Sigmoid colon (tissue), 7 donors: ENCODE measurements around the gene RPS18. TPM values are rescaled to one million over a fixed set of nuclear protein-coding genes. Genes with fewer than 3 reads are reported as not detected.
"Not testable (repeated sequence)": the region's sequence is repeated elsewhere in the genome, so short reads cannot be mapped to it uniquely, and the experiment has no call there.

Experiments used
- DNase-seq: peaks from one replicate; pipeline ENCODE4 v3.0.0-alpha.2; 2019
- H3K27ac ChIP-seq, 4 donors: fragments of 200-600 bp; sonication (generic); one replicate each; pipeline ENCODE4 v1.5.1; 2016 to 2019; ENCODE audit warnings: mild to moderate bottlenecking in 1 of 4
- H3K27me3 ChIP-seq, 3 donors: fragments of 200-600 bp; sonication (generic); one replicate each; pipeline ENCODE4 v1.5.1; 2019; ENCODE audit warnings: mild to moderate bottlenecking in 1 of 3
- H3K36me3 ChIP-seq, 4 donors: fragments of 200-600 bp; sonication (generic); one replicate each; pipeline ENCODE4 v1.5.1; 2016 to 2019
- H3K4me1 ChIP-seq, 4 donors: fragments of 200-600 bp; sonication (generic); one replicate each; pipeline ENCODE4 v1.5.1; 2017 to 2019
- H3K4me3 ChIP-seq, 4 donors: fragments of 200-600 bp; sonication (generic); one replicate each; pipeline ENCODE4 v1.5.1; 2017 to 2019; ENCODE audit warnings: mild to moderate bottlenecking in 2 of 4, moderate library complexity in 1 of 4
- H3K9me3 ChIP-seq, 4 donors: fragments of 200-600 bp in 3 of 4; sonication (generic) in 3 of 4; one replicate each; pipeline versions ENCODE4 v1.5.1 to v1.6.1; 2013 to 2019
- EP300 ChIP-seq, 4 donors: sonication (generic); formaldehyde crosslinking; IDR thresholded peaks; one replicate each; pipeline ENCODE4 v1.6.1; 2017; ENCODE audit warnings: antibody characterized with exemption in 4 of 4
- POLR2A ChIP-seq, 2 donors: fragments of 450-650 bp; IDR thresholded peaks; one replicate each; pipeline ENCODE4 v1.6.1; 2016; ENCODE audit warnings: antibody characterized with exemption in 2 of 2, mild to moderate bottlenecking in 2 of 2, moderate library complexity in 2 of 2
- POLR2AphosphoS5 ChIP-seq, 4 donors: sonication (generic); formaldehyde crosslinking; IDR thresholded peaks; one replicate each; pipeline ENCODE4 v1.6.1; 2017; ENCODE audit warnings: antibody characterized with exemption in 4 of 4
- WGBS, 2 donors: extraction: QIAGEN DNeasy Blood & Tissue Kit; methylation state at CpG; one replicate each; pipeline ENCODE4 v1.1.7; 2013; 5-methylcytosine and 5-hydroxymethylcytosine counted together
- intact Hi-C: fragments of 100-400 bp; cut with DNase I; formaldehyde crosslinking; loops from one replicate; pipeline ENCODE4 v1.15.1; 2023
- polyA plus RNA-seq, 3 donors: library from polyadenylated mRNA; stranded (reverse); fragments of 200-250 nt; gene quantifications; one replicate each; pipeline ENCODE4 v1.2.3, GENCODE V29; 2013
- total RNA-seq, 4 donors: library from RNA; depleted of rRNA; stranded (reverse); fragments of >200 nt; gene quantifications; one replicate each; pipeline ENCODE4 v1.1.0, GENCODE V29; 2016
- TF ChIP-seq, protein P1 (sequence below), 4 experiments: fragments of 450-650 bp in 3 of 4; fragments of 200-600 bp in 1 of 4; IDR thresholded peaks; one replicate each; pipeline ENCODE4 v1.5.1; 2016 to 2019; ENCODE audit warnings: antibody characterized with exemption in 4 of 4, mild to moderate bottlenecking in 3 of 4, moderate library complexity in 2 of 4
- donor health status: healthy with polysubstance abuse.
- donor health status: Bipolar disorder and iron deficiency.
- donor health status: healthy.

RPS18 gene
- total and polyA plus RNA-seq, 7 donors, result 2,427 to 7,566 (median 4,052) TPM

DNA sequence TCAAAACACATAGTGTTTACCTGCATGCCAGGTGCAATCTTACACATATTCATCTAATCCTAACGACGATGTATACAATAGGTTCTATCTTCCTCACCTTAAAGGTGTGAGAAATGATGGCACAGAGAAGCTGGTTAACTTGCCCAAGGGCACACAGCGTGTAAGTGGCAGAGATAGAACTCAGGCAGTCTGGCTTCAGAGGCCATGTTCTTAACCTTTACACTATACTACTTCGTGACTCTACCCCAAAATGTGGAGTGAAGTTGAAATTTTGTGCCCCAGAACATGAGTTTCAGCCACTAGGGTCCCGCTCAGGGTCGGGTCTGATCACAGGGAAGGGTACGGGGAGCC is 783 bp upstream of the RPS18 start:
- TF ChIP-seq, protein P1, sequence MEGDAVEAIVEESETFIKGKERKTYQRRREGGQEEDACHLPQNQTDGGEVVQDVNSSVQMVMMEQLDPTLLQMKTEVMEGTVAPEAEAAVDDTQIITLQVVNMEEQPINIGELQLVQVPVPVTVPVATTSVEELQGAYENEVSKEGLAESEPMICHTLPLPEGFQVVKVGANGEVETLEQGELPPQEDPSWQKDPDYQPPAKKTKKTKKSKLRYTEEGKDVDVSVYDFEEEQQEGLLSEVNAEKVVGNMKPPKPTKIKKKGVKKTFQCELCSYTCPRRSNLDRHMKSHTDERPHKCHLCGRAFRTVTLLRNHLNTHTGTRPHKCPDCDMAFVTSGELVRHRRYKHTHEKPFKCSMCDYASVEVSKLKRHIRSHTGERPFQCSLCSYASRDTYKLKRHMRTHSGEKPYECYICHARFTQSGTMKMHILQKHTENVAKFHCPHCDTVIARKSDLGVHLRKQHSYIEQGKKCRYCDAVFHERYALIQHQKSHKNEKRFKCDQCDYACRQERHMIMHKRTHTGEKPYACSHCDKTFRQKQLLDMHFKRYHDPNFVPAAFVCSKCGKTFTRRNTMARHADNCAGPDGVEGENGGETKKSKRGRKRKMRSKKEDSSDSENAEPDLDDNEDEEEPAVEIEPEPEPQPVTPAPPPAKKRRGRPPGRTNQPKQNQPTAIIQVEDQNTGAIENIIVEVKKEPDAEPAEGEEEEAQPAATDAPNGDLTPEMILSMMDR (IDR thresholded peaks at IDR 0.05), result no peak
- TF ChIP-seq EP300 (IDR thresholded peaks at IDR 0.05) (no peak), POLR2A (IDR thresholded peaks at IDR 0.05) (no peak), POLR2AphosphoS5 (IDR thresholded peaks at IDR 0.05) (no peak)
- Histone ChIP-seq H3K27ac (peak overlapping the region; percentile 89 to 96 (median 90)), H3K4me3 (peak overlapping the region; percentile 56 to 88 (median 72)), H3K4me1 (peaks cover 0 to 55% (median 51%) of the 10 kb centered on the region in 4 donors), H3K27me3 (no peaks in the 10 kb centered on the region), H3K9me3 (no peaks in the 10 kb centered on the region), H3K36me3 (peaks cover 18 to 68% (median 44%) of the 10 kb centered on the region in 4 donors)
- peak; percentile 58 for DNase-seq
- 1% methylated on average over 7 of the region's 7 CpGs for WGBS, 2 donors
- intact Hi-C loops, result loop anchor here (5.0 to 10.0 kb wide), 3 partner anchors 69 to 1606 kb away; partner anchors contain the start of genes C6orf47, CSNK2B, GPANK1 and HSD17B8

DNA sequence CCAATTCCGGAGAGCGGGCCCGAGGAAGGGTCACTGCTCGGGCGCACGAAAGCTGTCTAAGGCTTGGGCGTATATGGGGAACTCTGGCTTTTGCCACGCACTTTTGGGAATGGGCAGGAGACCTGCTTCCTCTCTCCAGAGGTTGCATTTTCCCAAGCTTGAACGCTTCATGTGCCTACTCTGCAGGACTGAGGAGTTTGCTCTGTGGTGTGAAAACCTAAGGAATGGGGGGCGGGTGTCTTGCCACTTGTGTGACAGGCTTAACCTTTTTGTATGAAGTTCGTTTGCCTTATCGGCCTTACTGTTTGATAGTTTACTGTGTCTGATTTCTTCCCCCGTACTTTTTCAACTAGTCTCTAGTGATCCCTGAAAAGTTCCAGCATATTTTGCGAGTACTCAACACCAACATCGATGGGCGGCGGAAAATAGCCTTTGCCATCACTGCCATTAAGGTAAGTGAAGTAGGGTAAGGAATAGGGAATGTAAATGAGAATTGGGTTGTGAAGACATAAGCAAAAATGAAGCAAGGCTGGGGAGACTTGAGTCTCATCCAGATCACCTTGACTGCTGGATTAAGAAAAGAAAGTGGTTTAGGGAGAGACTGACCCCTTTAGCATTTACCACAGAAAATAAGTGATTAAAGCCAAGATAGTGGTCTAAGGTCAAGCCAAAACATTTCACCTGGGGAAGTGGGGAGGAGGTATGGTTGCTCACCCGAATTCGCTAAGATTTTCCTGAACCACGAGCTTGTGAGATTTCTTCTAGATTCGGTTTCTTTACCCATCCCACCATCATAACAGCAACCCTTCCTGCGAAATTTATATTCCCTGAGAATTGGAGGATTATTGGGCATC is 627 bp downstream of the RPS18 start:
- peaks cover 12 to 57% (median 32%) of the 10 kb centered on the region in 4 donors for H3K36me3 ChIP-seq
- TF ChIP-seq POLR2AphosphoS5 (IDR thresholded peaks at IDR 0.05), result no peak
- TF ChIP-seq EP300 (IDR thresholded peaks at IDR 0.05), result no peak
- TF ChIP-seq POLR2A (IDR thresholded peaks at IDR 0.05), result no peak
- TF ChIP-seq, protein P1 (IDR thresholded peaks at IDR 0.05), result no peak
- H3K9me3 ChIP-seq, result no peaks in the 10 kb centered on the region
- no peaks in the 10 kb centered on the region for H3K27me3 ChIP-seq
- no peak for DNase-seq
- WGBS, 2 donors, result 3 to 10% methylated on average over 22 of the region's 22 CpGs
- H3K4me1 ChIP-seq, result peaks cover 0 to 64% (median 61%) of the 10 kb centered on the region in 4 donors
- H3K27ac ChIP-seq, result peak overlapping the region; percentile 89 to 96 (median 90)
- peak overlapping the region; percentile 56 to 88 (median 72) for H3K4me3 ChIP-seq
- intact Hi-C loops, result loop anchor here (5.0 to 10.0 kb wide), 3 partner anchors 70 to 1608 kb away; partner anchors contain the start of genes C6orf47, CSNK2B, GPANK1 and HSD17B8

DNA sequence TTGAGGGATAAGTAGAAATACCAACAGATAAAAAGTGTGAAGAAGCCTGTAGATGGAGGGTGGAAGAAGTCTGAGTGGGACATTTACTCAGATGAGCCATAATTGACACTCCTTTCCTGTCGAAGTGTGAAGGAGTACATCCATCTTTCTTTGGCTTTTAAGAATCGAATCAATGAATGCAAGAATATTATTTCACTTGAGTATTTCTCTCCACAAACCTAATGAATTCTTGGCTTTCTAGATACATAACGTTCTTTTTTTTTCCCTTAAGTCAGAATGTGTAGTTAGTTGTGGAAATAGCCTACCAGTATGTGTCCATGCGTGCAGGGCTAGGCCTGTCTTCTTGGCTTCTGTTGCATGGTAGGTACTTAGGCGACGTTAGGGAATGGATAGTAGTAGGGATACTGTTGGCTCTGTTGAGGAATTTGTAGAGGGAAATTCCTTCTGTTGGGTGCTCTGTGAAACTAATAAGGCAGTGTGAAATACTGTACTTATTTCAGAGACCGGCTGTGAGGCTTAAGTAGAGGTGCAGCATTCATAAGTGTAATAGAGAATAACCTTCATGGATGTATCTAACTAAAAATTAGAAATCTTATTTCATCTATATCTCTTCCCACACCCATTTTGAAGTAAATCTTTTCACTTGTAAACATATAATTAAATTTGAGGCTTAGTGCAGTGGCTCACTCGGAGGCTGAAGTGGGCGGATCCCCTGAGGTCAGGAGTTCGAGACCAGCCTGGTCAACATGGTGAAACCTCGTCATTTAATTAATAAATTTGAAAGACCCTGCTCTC is 1.5 kb downstream of the RPS18 start:
- peak overlapping the region; percentile 89 to 96 (median 90) for H3K27ac ChIP-seq
- no peaks in the 10 kb centered on the region for H3K9me3 ChIP-seq
- DNase-seq, result no peak
- TF ChIP-seq EP300 (IDR thresholded peaks at IDR 0.05), result no peak
- TF ChIP-seq POLR2A (IDR thresholded peaks at IDR 0.05), result no peak
- TF ChIP-seq, protein P1 (IDR thresholded peaks at IDR 0.05), result no peak
- no peak for TF ChIP-seq POLR2AphosphoS5 (IDR thresholded peaks at IDR 0.05)
- peak overlapping the region in 1 of 4 donors; percentile 73 for H3K4me3 ChIP-seq
- intact Hi-C loops, result loop anchor here (5.0 to 10.0 kb wide), 3 partner anchors 71 to 1609 kb away; partner anchors contain the start of genes C6orf47, CSNK2B, GPANK1 and HSD17B8
- peaks cover 0 to 73% (median 69%) of the 10 kb centered on the region in 4 donors for H3K4me1 ChIP-seq
- H3K36me3 ChIP-seq, result peaks cover 6 to 49% (median 25%) of the 10 kb centered on the region in 4 donors
- 18 to 51% methylated on average over 11 of the region's 11 CpGs for WGBS, 2 donors
- no peaks in the 10 kb centered on the region for H3K27me3 ChIP-seq

DNA sequence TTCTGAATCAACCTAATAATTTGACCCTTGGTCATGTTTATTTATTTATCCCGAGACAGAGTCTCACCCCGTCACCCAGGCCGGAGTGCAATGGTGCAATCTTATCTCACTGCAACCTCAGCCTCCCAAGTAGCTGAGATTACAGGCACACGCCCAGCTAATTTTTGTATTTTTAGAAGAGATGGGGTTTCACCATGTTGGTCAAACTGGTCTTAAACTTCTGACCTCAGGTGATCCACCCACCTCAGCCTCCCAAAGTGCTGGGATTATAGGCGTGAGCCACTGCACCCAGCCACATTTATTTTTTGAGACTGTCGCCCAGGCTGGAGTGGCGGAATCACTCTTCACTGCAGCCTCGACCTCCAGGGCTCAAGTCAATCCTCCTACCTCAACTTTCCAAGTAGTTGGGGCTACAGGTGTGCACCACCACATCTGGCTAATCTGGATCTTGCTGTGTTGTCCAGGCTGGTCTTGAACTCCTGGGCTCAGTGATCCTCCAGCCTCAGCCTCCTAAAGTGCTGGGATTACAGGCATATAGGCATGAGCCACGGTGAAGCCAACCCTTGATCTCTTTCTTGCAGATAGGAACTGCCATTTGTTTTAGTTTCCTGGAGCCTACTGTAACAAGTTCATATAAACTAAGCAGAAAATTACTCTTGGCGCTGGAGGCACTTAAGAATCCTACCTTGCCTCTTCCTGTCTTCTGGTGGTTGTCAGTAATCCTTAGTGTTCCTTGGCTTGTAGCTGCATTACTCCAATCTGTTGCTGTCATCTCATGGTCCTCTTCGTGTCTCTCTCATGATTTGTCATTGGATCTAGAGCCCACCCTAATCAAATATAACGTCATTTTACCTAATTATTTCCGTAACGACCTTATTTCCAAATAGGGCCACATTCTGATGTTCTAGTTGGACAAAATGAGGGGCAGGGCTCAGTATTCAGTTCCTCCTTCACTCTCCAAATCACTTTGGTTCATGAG is 2.3 kb downstream of the RPS18 start:
- Histone ChIP-seq H3K9me3 (no peaks in the 10 kb centered on the region), H3K4me3 (no peak overlapping the region), H3K27me3 (no peaks in the 10 kb centered on the region), H3K36me3 (peaks cover 6 to 48% (median 18%) of the 10 kb centered on the region in 4 donors), H3K27ac (peak overlapping the region in 1 of 4 donors; percentile 5), H3K4me1 (peaks cover 0 to 74% (median 70%) of the 10 kb centered on the region in 4 donors)
- DNase-seq, result no peak
- TF ChIP-seq POLR2A (IDR thresholded peaks at IDR 0.05) (no peak), EP300 (IDR thresholded peaks at IDR 0.05) (no peak), POLR2AphosphoS5 (IDR thresholded peaks at IDR 0.05) (no peak)
- TF ChIP-seq, protein P1 (IDR thresholded peaks at IDR 0.05), result no peak
- intact Hi-C loops, result loop anchor here (5.0 to 10.0 kb wide), 3 partner anchors 72 to 1609 kb away; partner anchors contain the start of genes C6orf47, CSNK2B, GPANK1 and HSD17B8
- WGBS, 2 donors, result 23 to 62% methylated on average over 14 of the region's 14 CpGs

DNA sequence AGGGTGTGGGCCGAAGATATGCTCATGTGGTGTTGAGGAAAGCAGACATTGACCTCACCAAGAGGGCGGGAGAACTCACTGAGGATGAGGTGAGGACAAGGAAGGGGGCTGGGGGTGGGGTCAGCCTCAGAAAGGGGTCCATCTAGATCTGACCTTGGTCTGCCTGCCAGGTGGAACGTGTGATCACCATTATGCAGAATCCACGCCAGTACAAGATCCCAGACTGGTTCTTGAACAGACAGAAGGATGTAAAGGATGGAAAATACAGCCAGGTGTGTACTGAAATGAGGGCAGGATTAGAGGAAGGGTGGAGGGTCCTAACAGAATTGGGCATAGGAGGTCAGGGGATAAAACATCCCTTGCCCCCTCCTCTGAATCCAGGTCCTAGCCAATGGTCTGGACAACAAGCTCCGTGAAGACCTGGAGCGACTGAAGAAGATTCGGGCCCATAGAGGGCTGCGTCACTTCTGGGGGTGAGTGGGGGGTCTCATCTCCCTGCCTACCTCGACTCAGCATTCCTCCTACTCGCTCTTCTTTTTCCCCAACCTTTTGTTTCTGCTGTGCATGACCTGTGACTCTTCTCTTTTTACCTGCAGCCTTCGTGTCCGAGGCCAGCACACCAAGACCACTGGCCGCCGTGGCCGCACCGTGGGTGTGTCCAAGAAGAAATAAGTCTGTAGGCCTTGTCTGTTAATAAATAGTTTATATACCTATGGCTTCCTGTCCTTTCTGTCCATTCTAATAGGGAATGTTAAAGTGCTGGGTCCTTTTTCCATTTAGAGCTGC is 4.1 kb downstream of the RPS18 start:
- 42 to 71% methylated on average over 16 of the region's 16 CpGs for WGBS, 2 donors
- intact Hi-C loops, result loop anchor here (2.0 to 10.0 kb wide), 2 partner anchors 23 to 1611 kb away; partner anchors contain the start of genes C6orf47, CSNK2B, GPANK1 and LY6G5B
- Histone ChIP-seq H3K4me1 (peaks cover 0 to 63% (median 58%) of the 10 kb centered on the region in 4 donors), H3K27ac (peak overlapping the region; percentile 90 to 94 (median 93)), H3K36me3 (peaks cover 6 to 63% (median 20%) of the 10 kb centered on the region in 4 donors), H3K4me3 (peak overlapping the region in 3 of 4 donors; percentile 48 to 87 (median 74))
- not testable (repeated sequence) for H3K27me3 ChIP-seq, H3K9me3 ChIP-seq, DNase-seq
